GM18505 (cell line): ENCODE results near the gene ENPP7.
"Not testable (repeated sequence)": the region's sequence is repeated elsewhere in the genome, so short reads cannot be mapped to it uniquely, and the experiment has no call there.

Source experiments
- ATAC-seq: cut with Tn5 transposase; IDR thresholded peaks from one replicate; pipeline ENCODE4 v1.9.1; 2021; ENCODE audit not compliant: unreplicated experiment
- POLR2A ChIP-seq: IDR thresholded peaks from 4 replicates; pipeline ENCODE4 v1.6.1; 2011; ENCODE audit warnings: borderline replicate concordance; ENCODE audit not compliant: insufficient read depth, insufficient read length; ENCODE audit errors: extremely low read depth

Gene ENPP7

DNA sequence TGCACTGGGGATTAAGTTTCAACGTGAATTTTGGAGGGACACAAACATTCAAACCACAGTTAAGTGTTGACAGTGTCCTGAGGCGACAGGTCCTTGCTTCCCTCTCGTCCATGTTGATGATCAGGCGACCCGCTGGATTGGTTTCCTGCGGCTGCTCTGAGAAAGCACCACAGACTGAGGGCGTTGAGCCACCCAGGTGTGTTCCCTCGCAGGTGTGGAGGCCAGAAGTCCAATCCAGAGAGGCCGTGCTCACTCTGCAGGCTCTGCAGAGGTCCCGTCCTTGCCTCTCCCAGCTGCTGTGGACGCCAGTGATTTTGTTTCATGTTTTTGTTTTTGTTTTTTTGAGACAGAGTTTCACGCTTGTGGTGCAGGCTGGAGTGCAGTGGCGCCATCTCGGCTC, 24.8 kb downstream of the ENPP7 start:
- TF ChIP-seq POLR2A: no peak
- no peak for ATAC-seq

DNA sequence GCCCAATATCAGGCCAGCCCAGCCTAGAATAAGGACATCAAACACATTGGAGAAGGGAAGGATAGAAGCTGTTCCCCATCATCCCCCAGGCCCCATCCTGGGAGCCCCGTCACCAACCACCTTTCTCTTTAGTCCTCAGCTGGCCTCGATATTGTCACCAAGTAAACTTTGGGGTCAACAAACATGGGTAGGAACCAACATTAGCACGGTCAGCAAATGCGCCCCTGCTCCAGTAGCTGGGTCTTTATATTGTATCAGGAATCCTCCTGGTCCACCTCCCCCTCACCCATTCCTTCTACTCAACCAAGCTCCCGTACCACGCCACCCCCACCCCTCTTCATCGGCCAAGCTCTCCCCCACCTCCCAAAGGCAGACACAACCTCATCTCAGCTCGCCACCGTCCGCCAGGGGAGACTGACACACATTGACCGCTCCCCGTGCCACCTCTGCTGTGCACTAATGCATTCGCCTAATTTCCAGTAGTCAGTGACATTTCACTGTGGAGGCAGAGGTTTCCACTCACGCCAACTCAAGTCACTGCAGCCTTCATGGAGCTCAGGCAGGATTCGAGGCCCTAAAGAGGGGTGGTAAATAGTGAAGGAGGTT, 26.5 kb downstream of the ENPP7 start:
- TF ChIP-seq POLR2A: no peak

DNA sequence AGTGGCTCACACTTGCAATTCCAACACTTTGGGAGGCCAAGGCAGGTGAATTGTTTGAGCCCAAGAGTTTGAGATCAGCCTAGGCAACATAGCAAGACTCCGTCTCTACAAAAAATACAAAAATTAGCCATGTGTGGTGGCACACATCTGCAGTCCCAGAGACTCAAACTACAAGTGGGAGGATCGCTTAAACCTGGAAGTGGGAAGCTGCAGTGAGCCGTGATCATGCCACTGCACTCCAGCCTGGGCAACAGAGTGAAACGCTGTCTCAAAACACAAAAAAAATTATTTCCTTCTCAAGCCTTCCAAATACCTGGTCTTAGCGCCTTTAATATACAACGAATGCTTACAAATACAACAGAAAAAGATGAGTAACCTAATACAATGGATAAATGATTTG, 27.5 kb downstream of the ENPP7 start:
- ATAC-seq: no peak
- no peak for TF ChIP-seq POLR2A

More for the DNA sequence above, 26.5 kb downstream of the ENPP7 start:
- no peak for ATAC-seq

DNA sequence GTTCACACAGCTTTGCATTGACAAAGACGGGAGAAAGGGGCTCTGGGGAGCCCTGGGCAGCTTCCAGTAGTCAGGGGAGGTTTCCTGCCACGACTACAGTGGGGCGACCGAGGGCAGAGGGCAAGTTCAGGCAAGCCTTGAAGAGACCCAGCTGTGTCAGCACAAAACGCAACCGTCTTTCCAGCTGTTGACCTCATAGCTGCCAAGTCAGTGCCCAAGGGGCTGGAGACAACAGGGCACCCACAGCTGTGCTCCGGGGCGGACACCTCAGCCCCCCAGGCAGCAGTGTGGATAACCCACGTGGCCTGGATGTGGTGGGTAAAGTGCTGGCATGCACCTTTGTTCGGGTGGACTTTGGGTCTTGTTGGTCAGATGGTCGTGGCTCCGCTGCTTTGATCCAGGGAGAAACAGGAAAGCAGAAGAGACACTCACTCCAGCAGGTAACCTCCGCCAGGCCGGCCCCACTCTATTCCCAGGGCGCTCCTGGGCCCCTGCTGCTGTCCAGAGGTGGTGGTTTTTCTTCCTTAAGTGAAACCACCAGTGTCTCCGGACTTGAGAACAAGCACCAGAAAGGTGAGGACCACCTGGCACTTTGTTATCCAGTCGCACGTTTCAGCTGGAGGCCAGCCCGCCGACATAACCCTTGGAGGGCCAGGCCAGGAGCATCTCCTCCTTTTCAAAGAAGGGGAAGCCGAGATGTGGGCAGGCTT, 29.6 kb downstream of the ENPP7 start:
- ATAC-seq: no peak
- no peak for TF ChIP-seq POLR2A

DNA sequence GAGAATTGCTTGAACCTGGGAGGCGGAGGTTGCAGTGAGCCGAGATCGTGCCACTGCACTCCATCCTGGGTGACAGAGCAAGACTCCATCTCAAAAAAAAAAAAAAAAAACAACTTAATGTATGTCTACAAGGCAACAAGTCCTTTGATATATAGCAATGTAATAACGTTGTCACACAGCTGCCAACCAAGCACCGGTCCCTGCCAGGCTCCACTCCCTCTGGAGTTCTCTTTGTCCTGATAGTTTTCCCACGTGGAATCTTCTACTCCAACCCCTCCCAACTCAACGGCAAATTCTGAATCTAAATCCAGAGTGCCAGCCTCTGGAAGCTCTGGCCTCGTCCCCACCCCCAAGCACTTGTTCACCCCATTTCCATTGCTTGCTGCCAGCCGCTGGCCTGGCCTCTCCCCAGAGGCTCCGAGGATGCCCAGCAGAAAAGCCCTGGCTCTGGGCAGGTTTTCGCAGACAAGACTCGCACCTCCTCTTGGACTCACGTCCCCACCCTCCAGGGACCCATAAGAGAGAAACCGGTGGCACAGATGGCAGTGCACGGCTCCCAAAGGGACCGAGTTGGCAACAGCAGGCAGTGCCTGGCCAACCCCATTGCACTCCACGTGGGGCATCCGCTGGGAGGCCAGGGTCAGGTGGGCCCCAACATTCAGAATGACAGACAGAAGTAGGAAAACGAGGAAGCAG, 31.3 kb downstream of the ENPP7 start:
- no peak for TF ChIP-seq POLR2A
- ATAC-seq: no peak

DNA sequence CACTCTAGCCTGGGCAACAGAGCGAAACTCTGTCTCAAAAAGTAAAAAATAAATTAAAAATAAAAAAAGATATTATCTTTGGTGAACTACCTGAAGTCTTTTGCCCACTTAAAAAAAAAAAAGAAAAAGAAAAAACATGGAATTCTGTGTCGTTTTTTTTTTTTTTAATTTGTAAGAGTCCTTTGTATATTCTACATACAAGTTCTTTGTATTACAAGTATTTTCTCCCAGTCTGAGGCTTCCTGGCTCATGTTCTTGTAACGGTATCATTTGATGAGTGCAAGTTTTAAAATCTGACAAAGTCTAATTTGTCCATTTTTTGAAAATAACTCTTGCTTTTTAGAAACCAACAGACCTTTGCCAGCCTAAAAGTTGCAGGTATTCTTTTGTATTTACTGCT, 35.0 kb downstream of the ENPP7 start:
- no peak for TF ChIP-seq POLR2A
- no peak for ATAC-seq

DNA sequence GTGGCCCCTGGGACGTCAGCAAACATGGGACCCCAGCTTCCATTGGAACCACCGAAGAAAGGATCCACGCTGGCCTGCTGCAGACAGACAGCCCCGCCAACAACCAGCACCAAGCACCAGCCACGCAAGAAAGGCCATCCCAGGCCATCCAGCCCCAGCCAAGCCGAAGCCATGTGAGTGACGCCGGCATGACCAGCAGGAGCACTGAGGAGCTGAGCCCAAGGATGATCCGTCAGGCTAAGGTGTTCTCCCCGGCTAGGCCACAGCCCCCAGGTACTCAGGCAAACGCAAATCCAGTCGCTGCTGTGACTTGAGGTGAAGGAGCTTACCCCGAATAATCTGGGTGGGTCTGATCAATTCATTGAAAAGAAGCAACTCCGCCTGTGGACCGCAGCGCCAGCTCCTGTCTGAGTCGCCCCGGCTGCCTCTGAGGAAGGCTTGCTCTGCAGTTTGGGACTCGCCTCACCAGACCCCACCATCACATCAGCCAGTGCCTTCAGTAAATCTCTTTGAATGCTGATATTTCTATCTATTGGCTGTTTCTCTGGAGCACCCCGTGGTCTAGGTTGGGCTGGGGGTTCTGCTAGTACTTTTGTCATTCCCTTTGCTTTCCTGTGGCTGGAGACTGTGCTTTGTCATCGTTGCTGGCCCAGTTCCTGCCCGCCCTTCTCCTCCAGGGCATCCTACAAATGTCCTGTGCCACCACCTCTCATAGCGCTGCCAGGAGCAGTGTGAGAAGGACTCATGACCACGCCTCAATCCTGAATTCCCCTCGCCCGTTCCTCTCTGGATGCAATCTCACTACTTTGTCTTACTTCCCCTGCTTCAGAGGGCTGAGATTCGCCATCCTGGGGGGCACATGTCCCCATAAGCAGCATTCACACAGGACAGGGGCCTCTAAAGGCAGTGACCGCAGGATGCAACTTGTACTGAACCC, 39.1 kb downstream of the ENPP7 start:
- TF ChIP-seq POLR2A: no peak
- no peak for ATAC-seq

DNA sequence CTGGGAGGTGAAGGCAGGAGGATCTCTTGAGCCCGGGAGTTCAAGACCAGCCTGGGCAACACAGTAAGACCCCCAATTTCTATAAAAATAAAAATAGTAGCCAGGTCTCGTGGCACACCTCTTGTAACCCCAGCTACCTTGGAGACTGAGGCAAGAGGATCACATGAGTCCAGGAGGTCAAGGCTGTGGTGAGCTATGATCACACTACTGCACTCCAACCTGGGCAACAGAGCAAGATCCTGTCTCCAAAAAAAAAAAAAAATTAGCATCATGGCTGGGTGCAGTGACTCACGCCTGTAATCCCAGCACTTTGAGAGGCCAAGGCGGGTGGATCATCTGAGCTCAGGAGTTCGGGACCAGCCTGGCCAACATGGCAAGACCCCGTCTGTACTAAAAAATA, 40.5 kb downstream of the ENPP7 start:
- no peak for ATAC-seq
- no peak for TF ChIP-seq POLR2A

DNA sequence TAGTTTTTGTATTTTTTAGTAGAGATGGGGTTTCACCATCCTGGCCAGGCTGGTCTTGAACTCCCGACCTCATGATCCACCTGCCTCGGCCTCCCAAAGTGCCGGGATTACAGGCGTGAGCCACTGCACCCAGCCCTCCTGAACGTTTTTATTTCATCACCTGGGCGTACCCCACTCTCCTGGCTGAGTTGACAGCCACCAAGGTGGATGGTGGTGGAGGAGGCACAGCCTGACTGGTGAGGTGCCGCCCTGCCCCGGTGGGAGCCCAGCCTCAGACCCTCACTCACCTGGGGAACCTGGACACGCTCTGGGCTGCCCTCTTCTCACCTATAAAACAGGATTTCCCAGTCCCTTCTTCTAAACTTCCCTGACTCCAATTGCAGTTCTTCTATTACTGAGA, 42.0 kb downstream of the ENPP7 start:
- ATAC-seq: not testable (repeated sequence)

DNA sequence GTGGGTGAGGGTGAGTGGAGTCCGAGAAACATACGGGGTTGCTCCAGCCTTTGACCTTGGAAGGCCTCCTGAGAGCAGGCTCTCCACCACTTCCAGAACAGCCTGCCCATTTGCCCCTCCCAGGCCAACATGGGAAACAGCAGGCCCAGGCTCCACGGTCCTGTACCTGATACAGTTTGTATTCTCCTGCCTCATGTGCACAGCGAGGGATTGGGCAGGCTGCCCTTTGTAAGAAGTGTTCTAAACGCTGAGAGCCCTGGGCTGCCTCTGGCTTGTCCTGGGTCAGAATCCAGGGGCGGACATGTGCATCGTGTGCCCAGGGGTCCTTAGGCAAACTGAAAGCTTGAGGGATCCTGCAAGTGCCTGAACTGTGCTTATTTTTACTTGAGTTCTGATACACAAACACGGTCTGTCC, 43.8 kb downstream of the ENPP7 start:
- TF ChIP-seq POLR2A: no peak

DNA sequence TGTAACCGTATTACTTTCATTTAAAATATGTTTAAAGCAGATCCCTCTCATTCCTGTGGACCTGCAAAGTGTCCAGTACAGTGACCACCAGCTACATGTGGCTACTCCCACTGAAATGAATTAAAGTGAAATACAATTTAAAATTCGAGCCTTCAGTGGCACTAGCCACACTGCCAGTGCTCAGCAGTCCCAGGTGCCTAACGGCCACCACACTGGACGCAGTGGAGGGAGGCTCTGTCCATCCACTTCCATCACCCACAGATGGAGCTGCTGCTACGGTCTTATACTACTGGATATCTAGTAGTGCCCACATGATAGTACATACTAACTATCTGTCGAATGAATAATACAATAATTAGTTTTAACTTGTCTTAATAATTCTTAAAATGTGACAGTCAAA, 44.9 kb downstream of the ENPP7 start:
- no peak for TF ChIP-seq POLR2A
- ATAC-seq: no peak

More for the DNA sequence above, 43.8 kb downstream of the ENPP7 start:
- ATAC-seq: no peak

DNA sequence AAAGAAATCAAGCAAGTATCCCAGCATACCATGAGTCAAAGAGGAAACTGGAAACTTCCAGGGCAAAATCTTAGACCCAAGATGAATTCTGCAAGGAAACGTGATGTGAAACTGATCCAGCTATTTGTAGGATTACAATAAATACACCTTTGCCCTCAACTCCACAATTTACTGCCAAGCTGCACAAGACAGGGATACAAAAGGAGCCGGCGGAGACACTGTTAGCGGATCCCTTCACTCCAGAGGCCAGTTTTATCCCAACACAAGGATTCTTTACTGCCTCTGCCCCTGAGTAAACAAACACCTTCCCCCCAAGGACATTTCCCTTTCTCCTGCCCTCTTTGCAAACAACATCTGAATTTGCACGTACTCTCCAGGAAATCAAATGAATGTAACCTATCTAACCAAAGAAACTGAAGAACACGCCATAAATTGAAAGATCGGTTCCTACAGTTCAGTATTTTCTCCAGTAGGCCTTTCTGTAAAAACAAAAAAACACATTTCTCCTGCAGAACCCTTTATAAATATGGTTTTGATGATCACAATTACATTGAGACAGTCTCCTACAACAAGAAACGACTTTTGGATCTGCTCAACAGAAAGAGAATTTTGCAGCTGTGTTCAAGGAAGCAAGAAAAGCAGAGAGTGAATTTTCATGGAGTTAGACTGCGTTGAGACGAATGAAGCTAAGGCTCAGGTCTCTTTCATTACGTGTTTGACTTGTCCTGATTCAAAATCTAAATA, 45.8 kb downstream of the ENPP7 start:
- no peak for TF ChIP-seq POLR2A
- no peak for ATAC-seq
